GM19239 (cell line): ENCODE data around the gene SLCO2A1.

Experiments
- DNase-seq: peaks from one replicate; pipeline ENCODE4 v3.0.0; 2011; ENCODE audit warnings: low spot score; ENCODE audit not compliant: insufficient read length
- FAIRE-seq: peaks from 2 replicates; lab custom pipeline; 2011; peaks lifted over from hg19 to GRCh38; lab: Jason Lieb, UNC

SLCO2A1 gene

DNA sequence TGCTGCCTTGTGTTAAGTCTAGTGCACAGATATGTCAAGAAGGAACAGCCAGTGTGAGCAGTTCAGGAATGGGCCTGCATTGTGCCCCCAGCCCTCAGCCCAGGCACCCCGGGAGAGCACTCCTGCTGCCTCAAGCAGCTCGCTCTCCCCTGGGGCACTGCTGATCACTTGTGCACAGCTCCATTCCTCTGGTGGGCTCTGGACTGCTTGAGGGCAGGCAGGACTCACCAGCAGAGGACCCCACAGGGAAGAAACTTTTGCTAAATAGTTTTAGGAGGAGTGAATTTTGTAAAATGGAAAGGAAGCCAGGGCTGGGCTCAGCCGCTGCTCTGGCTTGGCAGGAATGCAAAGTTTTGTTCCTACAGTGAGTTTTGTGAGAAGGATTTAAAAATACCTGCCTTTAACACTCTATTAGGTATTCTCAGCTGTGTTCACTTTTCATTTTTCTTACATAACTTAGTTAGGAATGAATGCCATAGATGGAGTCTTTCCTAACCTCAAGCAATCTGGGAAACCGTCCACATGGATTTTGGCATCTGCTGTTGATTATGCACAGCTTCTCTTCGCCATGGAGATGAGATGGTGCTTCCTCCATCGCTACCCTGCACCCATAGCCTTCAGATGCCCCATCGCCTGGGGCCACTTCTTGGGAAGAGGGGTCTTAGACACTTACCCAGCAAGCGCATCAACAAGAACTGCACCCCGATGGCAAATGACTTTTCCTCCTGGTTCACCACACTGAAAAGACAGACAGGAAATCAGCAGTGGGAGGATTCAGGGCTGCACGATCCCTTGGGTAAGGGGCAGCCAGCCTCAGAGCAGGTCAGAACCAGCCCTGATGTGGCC, 91.7 kb downstream of the SLCO2A1 start:
- DNase-seq (no peak), FAIRE-seq (no peak)

DNA sequence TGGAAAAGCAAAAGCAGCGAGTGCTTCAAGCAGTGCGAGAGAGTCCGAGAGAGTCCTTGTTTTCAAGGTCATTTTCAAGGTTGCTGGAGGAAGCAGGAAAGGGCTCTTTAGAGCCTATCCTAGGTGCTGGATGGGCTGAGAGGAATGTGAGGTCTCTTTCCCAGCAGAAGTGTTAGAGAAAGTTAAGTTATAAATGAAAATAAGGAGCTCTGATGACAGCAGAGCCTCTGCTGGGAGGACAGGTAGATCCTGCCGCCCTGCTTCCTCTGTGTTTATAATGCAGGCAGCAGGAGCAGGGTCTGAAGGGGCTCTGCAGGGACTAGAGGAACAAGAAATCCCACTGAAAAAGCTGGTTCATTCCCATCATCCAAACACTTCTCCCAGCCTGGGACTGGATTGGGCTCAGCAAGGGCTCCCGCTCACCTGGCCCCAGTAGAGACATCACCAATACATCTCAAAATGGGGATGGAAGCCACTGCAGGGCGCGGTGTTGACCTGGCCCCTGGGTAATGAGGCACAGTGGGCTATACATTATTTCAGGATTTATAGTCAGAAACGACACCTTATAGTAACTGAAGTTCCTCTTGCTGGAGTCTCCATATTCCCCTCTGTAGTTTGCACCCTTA, 92.6 kb downstream of the SLCO2A1 start:
- DNase-seq = no peak
- FAIRE-seq = no peak

DNA sequence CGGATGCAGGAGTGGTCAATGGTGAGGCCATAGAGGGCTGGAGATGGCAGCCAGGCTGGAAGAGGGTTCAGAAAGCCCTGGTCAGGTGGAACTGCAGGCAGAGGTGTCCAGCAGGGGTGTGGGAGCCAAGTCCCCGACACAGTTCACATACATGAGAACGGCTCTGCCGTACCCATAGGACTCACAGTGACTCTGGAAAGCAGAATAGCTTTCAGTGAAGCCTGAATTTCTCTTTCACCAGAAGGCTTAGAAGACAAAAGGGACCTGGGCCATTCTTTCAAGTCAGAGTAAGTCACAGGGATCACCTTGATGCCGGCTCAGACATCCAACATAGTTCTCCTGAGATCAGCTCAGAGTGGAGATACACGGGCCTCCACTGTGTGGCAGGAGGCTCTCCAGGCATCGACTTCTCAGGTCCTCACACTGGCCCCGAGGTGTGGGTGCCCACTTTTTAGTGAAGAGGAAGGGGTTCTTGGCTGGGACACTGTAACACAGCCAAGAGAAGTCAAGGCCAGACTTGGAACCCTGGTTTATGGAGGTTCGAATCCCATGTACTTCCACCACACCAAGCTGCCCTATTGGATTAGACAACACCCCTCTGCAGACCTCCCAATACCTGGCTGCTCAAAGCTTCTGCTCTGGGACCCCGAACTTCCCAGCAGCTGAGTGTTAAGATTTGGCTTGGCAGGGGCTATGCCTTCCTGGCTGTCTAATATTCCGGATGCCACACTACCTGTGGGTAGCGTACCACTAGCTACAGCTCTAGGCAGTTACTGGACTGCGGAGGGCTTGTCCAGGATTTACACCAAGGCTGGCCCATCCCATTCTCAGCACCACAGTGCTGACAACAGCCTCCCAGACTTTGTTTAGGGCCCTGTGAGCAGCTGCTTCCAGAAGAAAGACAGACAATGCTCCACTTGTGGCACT, 93.6 kb downstream of the SLCO2A1 start:
- DNase-seq (no peak), FAIRE-seq (no peak)

DNA sequence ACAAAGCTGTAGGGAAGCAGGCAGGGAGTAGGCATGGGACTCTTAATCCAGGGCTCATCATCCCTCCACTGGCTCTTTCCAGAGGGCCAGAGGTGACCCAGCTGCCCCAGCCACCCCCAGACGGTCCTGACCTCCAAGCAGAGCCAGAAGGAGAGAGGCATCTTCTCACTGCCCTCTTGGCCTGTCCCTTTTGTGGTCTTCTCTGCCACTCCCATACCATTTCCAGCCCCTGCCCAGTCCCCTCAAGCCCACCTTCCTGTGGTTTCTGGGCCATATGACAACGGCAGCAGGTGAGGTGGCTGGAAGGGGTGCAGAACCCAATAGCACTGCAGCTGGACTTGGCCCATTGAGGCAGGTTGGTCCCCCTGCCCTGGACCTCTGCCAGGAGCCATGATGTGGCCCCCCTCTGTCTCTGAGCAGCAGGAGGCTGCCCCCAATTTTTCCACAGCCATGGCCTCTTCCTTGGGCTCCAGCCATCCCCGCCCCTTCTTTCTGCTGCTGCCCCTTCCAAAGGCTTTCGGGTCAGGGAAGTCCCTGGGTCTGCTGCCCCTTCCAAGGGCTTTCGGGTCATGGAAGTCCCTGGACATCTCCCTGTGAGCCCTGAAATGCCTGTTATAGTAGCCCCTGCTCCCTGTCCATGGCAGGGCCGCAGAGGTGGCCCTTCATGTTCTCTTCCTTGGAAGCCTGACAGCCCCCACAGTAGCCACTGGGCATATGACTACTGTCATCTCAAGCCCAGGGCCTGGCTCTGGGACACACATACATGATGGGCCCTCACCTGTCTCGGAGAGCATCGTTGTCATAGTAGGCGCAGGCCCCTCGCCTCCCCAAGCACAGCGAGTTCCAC, 94.5 kb downstream of the SLCO2A1 start:
- no peak for DNase-seq
- FAIRE-seq = no peak

DNA sequence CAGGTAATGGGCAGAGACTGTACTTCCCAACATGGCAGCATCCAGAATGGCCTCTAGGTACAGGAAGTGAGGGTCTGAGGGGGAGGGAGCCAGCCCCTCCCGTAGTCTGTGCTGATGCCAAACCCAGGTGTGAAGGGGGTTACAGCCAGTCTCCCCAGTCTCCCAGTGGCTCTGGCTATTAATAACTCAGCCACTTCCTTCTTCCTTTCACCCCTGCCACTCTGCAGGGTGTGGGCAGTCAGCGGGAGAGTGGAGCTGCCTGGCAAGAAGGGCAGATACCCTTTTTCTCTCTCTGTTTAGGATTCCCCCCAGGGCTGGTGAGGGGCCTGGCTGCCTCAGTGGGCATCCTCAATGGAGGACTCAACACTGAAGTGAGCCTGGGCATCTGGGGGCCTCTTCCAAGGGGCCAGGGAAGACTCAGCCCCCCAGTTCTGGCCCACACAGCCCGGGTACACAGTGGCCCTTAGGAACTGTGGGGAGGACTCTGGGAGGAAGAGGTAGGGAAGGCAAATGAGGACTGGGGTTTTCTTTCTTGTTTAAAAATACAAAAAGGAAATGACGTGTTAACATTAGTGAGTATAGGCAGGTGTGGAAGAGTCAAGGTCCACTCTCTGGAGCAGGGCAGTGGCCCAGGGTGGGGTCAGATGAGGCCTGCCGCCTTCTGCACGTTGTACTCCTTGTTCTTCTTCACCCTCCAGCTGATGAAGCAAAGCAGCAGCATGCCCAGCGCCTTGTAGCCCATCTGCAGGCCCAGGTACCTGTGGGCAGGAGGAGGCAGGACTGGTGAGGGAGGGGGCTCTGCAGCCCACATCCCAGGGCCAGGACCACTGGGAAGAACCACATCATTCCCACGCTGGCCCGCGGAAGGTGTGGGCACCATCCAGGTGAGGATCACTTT, 95.4 kb downstream of the SLCO2A1 start:
- no peak for DNase-seq
- FAIRE-seq = no peak

DNA sequence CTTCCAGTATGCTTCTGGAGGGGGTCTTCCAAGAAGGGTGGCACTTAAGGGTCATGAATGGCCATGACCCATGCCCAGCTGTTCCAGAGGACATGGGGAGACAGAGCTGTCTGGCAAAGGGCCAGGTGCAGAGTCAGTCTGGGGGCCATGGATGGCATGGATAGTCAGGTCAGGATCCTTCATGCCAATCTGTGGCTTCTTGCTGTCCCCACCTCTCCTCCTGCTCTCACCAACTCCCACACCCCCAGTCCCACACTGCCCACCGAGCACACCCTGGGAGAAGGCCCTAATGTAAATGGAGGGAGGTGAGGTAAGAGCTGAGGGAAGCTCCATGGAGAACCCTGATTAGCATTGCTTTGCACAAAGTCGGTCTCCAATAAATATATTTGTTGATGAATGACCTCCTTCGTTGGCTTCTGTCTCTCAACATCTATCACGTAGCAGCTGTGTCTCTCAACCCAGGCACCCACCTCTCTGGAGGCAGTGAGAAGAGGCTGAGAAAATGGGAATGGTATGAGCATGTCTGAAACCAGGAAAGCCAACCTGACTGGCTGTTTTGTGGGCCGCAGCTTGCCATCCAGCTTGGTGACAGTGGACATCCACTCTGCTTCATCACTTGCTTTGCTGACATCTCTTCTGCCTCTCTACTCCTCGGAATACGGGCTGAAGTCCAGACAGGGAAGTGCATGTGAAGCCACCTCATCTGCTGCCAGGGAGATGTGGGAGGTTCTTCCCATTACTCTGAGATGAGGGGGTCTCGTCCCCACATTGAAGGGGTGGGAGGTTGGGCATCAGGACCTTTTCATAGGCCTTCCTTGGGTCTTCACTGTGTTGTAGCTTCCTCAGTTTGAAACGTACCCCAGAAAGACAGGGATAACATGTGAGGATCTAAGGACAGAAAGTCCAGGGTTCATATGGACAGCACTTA, 96.4 kb downstream of the SLCO2A1 start:
- FAIRE-seq = no peak

DNA sequence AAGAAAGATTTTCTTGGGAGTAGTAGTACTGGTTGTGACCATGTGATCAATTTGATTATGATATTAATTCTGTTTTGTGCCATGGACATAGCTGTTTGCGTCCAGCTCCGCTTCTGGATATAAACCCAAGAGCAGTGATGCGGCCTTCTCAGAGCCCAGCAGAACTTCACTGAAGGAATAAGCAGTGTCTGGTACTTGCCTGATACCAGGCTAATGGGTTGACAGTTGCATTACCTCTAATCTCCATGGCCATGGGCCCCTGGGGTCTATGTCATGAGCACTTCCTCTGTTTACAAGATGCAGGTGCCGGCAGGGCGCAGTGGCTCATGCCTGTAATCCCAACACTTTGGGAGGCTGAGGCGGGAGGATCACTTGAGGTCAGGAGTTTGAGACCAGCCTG, 97.7 kb downstream of the SLCO2A1 start:
- no peak for DNase-seq
- FAIRE-seq = no peak

More for the DNA sequence above, 96.4 kb downstream of the SLCO2A1 start:
- no peak for DNase-seq

DNA sequence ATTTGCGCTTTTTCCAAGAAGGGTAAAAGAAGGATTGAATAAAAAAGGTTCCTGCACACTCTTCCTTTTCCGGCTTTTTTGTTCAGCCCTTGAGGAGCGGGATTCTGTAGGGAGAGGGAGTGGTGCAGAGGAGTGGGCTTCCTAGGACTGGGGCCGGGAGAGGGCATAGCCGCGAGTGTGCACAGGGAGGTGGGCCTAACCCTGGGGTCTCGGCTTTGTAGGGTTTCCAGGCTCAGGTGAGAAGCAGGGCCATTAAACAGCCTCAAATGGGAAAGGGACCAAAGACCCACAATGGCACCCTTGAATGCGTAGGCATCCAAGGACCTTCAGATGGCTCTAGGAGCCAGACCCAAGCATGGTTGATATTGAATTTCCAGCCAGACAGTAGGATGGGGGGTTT, 98.6 kb downstream of the SLCO2A1 start:
- FAIRE-seq = no peak

DNA sequence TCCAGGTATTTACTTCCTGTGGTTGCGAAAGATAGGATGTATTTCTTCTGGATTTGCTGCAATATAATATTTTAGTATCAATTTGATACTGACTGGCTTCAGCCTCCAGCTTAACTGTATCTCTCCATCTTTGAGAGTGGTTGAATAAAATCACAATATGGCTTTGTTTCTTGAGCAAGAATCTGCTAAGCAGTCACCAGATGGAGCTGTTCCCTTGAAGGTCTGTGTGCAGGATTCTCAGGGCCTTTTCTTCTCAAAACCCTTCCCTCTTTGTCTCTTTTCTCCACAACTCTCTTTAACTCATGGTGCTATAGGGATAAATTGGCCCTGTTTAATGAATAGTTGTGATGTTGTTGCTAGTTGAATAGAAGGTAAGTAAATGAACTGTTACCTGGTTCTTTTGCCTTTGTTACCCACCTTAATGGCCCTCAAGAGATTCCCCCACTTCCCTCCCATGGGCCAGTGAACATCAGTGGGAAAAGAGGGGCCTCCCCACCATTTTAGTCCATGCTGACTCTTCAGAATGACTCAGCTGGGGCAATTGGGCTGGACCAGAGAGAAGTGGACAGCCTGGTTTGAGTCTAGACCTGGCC, 99.3 kb downstream of the SLCO2A1 start:
- DNase-seq (no peak), FAIRE-seq (peak; percentile 71)

More for the DNA sequence above, 98.6 kb downstream of the SLCO2A1 start:
- no peak for DNase-seq

DNA sequence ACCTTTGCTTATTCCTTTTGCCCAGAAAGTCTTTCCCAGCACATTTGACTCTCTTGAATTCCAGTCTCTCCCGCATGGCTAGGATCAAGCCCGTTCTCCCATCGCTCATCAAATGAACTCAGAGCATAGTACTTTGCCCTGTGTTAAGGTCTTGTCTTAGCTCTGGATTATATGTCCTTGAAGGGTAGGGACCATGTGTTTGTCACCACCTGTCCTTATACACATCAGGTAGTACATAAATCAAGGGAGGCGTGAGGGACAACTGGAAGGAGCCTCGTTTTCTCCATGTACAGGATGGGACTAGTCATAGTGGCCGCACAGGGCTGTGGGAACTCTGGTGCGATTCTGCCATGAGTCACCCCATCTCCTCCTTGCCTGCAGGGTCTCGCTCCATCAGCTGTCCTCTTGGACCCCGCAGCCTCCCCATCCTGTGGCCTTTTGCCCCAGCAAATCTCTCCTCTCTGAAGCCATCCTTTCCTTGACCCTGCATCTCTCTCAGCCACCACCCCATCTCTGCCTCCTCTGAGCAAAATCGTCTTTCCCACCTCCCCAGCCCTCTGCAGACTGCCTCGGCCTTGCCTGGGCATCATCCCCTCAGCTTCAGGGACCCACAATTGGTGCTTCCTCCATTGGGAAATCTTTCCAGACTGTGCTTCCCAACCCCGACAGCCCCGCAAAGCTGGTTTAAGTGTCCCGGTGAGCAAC, 100.7 kb downstream of the SLCO2A1 start:
- FAIRE-seq (no peak), DNase-seq (no peak)

DNA sequence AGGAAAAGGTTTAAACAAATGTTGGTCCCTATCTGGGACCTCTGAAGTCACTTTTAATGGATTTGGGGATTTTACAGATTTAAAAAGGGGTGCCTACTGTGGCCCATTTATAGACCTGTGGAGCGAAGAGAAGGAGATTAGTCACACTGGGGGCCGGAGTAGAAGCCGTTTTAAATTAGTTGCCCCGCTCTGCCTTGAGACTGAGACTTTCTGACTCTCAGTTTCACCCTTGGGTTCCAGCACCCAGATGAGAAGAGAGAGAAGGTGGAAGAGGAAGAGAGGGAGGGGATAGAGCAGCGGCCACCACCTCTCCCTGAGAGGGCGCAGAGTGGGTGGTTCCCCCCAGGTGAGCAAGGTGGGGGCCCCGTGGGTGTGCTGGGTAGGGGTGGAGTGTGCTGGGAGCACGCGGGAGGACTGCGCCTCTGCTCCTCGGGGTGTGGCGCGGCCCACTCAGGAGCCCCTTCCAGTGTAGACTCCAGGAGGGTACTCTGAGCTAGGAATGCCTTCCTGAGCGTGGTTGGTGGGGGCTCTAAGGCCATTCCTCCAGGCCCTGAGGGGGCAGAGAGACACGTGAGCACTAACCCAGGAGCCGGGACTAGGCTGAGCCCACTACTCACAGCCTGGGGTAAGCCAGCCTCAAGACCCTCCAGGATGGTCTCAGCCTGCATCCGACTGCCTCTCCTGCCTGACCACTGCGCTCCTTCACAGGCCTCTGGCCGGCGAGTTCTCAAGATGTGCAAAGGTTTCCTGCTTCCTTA, 101.4 kb downstream of the SLCO2A1 start:
- no peak for FAIRE-seq

DNA sequence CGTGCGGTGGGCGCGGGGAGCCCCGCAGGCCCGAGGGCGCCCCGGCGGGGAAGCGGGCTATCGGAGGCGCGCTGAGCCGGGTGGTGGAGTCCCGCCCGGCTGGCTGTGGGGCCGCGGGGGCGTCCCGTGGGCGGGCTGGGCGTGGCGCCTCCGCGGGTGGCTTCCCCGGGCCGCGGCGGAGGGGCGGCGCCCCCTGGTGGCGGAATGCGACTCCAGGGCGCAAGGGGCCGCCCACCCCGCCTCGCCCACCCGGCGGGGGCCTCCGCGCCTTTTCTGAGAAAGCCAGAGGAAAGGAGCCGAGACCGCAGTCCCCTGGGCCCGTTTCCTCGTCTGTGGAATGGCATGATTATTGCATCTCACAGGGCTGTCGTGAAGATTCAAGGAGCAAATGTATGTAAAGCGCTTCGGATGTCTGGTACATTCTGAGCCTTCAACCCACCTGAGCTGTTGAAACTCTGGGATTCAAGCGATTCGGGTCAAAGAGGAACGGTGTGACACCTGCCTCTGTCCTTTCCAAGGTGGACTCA, 102.1 kb downstream of the SLCO2A1 start:
- FAIRE-seq = peak; percentile 66
- DNase-seq = peak; percentile 80

More for the DNA sequence above, 101.4 kb downstream of the SLCO2A1 start:
- DNase-seq = no peak

DNA sequence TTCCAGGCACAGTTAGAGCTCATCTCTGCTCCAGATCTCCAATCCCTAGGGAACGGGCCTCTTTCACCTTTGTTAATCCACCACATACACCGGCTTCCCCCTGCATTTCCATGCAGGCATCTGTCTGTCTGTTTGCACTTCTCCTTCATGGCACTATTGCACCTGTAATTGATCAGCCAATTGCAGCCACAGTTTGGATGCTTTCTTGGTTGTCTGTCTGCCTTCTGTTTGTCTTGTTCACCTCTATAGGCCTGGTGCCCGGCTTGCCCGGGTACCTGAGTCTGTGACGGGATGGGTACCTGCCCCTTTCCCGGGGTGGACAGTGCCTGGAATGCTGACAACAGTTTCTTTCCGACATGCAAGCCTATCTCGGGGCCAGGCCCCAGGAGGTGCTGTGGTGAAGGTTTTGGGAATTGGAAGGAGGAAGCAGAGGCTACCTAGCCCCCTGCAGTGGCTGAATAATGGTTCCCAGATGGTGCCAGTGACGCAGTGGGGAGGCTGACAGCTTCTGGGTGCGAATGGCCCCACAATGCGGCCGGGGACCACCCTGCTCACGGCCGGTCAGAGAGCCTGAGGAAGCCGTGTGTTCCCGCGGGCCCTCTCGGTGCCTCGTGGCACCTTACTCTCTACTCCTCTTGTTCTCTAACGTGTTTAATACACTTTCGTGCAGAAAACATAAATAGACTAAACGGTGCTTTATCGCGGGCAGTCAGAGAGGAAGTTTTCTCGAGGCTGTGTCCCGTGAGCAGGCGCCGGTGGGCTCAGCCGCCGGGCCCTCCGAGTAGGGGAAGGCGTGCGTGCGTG, 102.8 kb downstream of the SLCO2A1 start:
- no peak for DNase-seq
- FAIRE-seq = no peak

DNA sequence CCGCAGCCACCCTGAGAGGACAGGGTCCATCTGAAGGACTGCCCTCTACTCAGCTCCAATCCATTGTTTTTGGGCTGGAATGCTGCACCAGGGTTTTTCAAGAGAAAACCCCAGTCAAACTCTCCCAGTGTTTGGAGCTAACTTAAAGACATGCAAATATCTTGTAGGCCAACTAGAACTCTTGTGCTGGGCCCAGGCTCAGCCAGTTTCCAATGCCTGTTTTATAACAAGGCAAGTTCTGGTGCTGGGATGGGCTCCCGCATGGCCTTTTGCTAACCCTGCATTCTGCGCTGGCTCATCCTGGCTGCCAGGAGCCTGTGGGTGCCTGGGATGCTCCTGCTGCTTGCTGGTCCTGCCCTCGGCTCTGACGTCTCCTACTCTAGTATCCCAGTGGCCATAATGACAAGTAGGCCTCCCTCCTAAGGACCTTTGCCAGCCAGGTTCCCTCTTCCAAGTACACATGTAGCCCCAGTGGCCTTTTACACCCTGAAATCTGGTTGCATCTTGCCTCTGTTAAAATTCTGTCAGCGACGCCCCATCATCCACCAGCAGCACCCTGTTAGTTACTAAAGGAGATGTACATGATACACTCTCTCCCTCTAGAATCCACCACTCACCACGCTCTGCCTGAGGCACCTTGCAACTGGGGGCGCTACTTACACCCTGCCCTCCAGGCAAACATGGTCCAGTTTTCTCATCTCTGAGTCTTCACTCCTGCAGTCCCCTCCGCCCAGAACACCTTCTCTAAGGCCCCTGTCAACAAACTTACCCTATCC, 103.6 kb downstream of the SLCO2A1 start:
- no peak for FAIRE-seq
- no peak for DNase-seq
